Uterus (tissue), 4 donors: ENCODE measurements around the gene CADPS2. TPM values are rescaled to one million over a fixed set of nuclear protein-coding genes. Genes with fewer than 3 reads are reported as not detected.

Experiments
- DNase-seq, 2 donors: peaks; one replicate each; pipeline ENCODE4 v3.0.0-alpha.2; 2019 to 2020
- H3K27ac ChIP-seq, 2 donors: fragments of 200-600 bp; sonication (generic); 1 replicate in 1 of 2; 2 replicates in 1 of 2; pipeline ENCODE4 v1.5.1; 2016 to 2018
- H3K27me3 ChIP-seq, 2 donors: fragments of 200-600 bp; sonication (generic); one replicate each; pipeline ENCODE4 v1.5.1; 2018 to 2019; ENCODE audit warnings: control low read depth in 1 of 2
- H3K36me3 ChIP-seq, 2 donors: fragments of 200-600 bp; sonication (generic); one replicate each; pipeline ENCODE4 v1.5.1; 2019; ENCODE audit warnings: control low read depth in 1 of 2
- H3K4me1 ChIP-seq, 2 donors: fragments of 200-600 bp; sonication (generic); one replicate each; pipeline ENCODE4 v1.5.1; 2018 to 2019; ENCODE audit warnings: control low read depth in 1 of 2
- H3K4me3 ChIP-seq, 2 donors: fragments of 200-600 bp; sonication (generic); 1 replicate in 1 of 2; 2 replicates in 1 of 2; pipeline ENCODE4 v1.5.1; 2018 to 2019; ENCODE audit warnings: mild to moderate bottlenecking in 1 of 2
- H3K9me3 ChIP-seq, 2 donors: fragments of 200-600 bp; sonication (generic); one replicate each; pipeline ENCODE4 v1.5.1; 2019; ENCODE audit warnings: control low read depth in 1 of 2
- CTCF ChIP-seq, 4 experiments: fragments of 200-600 bp in 2 of 4; fragments of 450-650 bp in 2 of 4; sonication (generic) in 2 of 4; IDR thresholded peaks; one replicate each; pipeline ENCODE4 v1.5.1; 2016 to 2019; ENCODE audit warnings: antibody characterized with exemption in 4 of 4, mild to moderate bottlenecking in 2 of 4, moderate library complexity in 1 of 4
- POLR2A ChIP-seq, 2 donors: fragments of 450-650 bp; IDR thresholded peaks; one replicate each; pipeline ENCODE4 v1.6.1; 2016; ENCODE audit warnings: antibody characterized with exemption in 2 of 2, mild to moderate bottlenecking in 1 of 2, moderate library complexity in 1 of 2
- intact Hi-C: fragments of 100-400 bp; cut with DNase I; formaldehyde crosslinking; loops from one replicate; pipeline ENCODE4 v1.15.1; 2023; ENCODE audit warnings: low total_unique reads
- total RNA-seq, 4 donors: library from RNA; depleted of rRNA in 3 of 4; stranded (reverse); fragments of >200 nt in 3 of 4; gene quantifications; one replicate each; pipeline versions ENCODE4 v1.1.0 to v1.2.4, GENCODE V29; 2014 to 2023
- donor health status: DM: yes; HTN: yes; CAD: no.

CADPS2 gene
- total RNA-seq, 4 donors from 2014 or later, result 11.5 to 119 (median 36.8) TPM

- no peak for DNase-seq
- Histone ChIP-seq H3K36me3 (no peaks in the 10 kb centered on the region), H3K9me3 (no peaks in the 10 kb centered on the region), H3K27ac (no peak overlapping the region), H3K4me3 (no peak overlapping the region), H3K27me3 (no peaks in the 10 kb centered on the region), H3K4me1 (no peaks in the 10 kb centered on the region)
- no peak for TF ChIP-seq POLR2A (IDR thresholded peaks at IDR 0.05)
- TF ChIP-seq CTCF (IDR thresholded peaks at IDR 0.05), result no peak
- intact Hi-C loops, result no loop called here
Observed at GRCh38 chr7:122622682-122623081, 263.6 kb downstream of the CADPS2 start.

GRCh38 chr7:122619664-122620063 is 266.6 kb downstream of the CADPS2 start:
- Histone ChIP-seq H3K36me3 (no peaks in the 10 kb centered on the region), H3K4me3 (no peak overlapping the region), H3K4me1 (no peaks in the 10 kb centered on the region), H3K27ac (no peak overlapping the region), H3K9me3 (no peaks in the 10 kb centered on the region), H3K27me3 (no peaks in the 10 kb centered on the region)
- TF ChIP-seq POLR2A (IDR thresholded peaks at IDR 0.05) (no peak), CTCF (IDR thresholded peaks at IDR 0.05) (no peak)
- no peak for DNase-seq
- intact Hi-C loops, result no loop called here

GRCh38 chr7:122618585-122619189 is 267.6 kb downstream of the CADPS2 start:
- Histone ChIP-seq H3K36me3 (no peaks in the 10 kb centered on the region), H3K9me3 (no peaks in the 10 kb centered on the region), H3K4me1 (no peaks in the 10 kb centered on the region), H3K27ac (no peak overlapping the region), H3K4me3 (no peak overlapping the region), H3K27me3 (no peaks in the 10 kb centered on the region)
- no peak for DNase-seq
- intact Hi-C loops, result no loop called here
- TF ChIP-seq POLR2A (IDR thresholded peaks at IDR 0.05) (no peak), CTCF (IDR thresholded peaks at IDR 0.05) (no peak)

GRCh38 chr7:122616951-122617350 is 269.3 kb downstream of the CADPS2 start:
- no peaks in the 10 kb centered on the region for H3K9me3 ChIP-seq
- TF ChIP-seq POLR2A (IDR thresholded peaks at IDR 0.05) (no peak), CTCF (IDR thresholded peaks at IDR 0.05) (no peak)
- intact Hi-C loops, result no loop called here

GRCh38 chr7:122605929-122606328 is 280.3 kb downstream of the CADPS2 start:
- Histone ChIP-seq H3K27ac (no peak overlapping the region), H3K36me3 (no peaks in the 10 kb centered on the region), H3K4me3 (no peak overlapping the region), H3K9me3 (no peaks in the 10 kb centered on the region), H3K27me3 (no peaks in the 10 kb centered on the region), H3K4me1 (no peaks in the 10 kb centered on the region)
- DNase-seq, result no peak
- no peak for TF ChIP-seq CTCF (IDR thresholded peaks at IDR 0.05)
- TF ChIP-seq POLR2A (IDR thresholded peaks at IDR 0.05), result no peak
- intact Hi-C loops, result no loop called here

More at GRCh38 chr7:122616951-122617350, 269.3 kb downstream of the CADPS2 start:
- H3K27me3 ChIP-seq, result no peaks in the 10 kb centered on the region
- DNase-seq, result no peak
- H3K4me1 ChIP-seq, result no peaks in the 10 kb centered on the region
- H3K4me3 ChIP-seq, result no peak overlapping the region
- H3K36me3 ChIP-seq, result no peaks in the 10 kb centered on the region
- H3K27ac ChIP-seq, result no peak overlapping the region
